T-helper 1 cell treated with Interleukin-12 subunit alpha and Interleukin-12 subunit beta and Interleukin-4 antibody, amounts not matched to agents 30 μg/mL and 1 μg/mL, for 36 hours (primary cell): Measurements from ENCODE around the gene MED9.
"Not testable (repeated sequence)": the region's sequence is repeated elsewhere in the genome, so short reads cannot be mapped to it uniquely, and the experiment has no call there.

Experiments
- H3K27ac Mint-ChIP-seq: one replicate; pipeline ENCODE4 v1.8.0; 2021; ENCODE audit warnings: mild to moderate bottlenecking, mixed read lengths
- H3K27me3 Mint-ChIP-seq: one replicate; pipeline ENCODE4 v1.8.0; 2021; ENCODE audit warnings: low read depth, mixed read lengths
- H3K36me3 Mint-ChIP-seq: one replicate; pipeline ENCODE4 v1.8.0; 2021; ENCODE audit warnings: low read depth, mixed read lengths
- H3K4me1 Mint-ChIP-seq: one replicate; pipeline ENCODE4 v1.8.0; 2021; ENCODE audit warnings: low read depth, mixed read lengths
- H3K4me3 Mint-ChIP-seq: one replicate; pipeline ENCODE4 v1.8.0; 2021; ENCODE audit warnings: mild to moderate bottlenecking, moderate library complexity, mixed read lengths
- H3K9me3 Mint-ChIP-seq: one replicate; pipeline ENCODE4 v1.8.0; 2021; ENCODE audit warnings: mixed read lengths

MED9 gene

GRCh38 chr17:17476865-17477467, at the start of gene MED9:
Gene MED9 (plus strand): TSS chr17:17477000. CDS start chr17:17477042, 42 bp downstream.
- peak within 1 kb of the TSS; percentile 86 for H3K4me3 Mint-ChIP-seq
- no peaks in the 10 kb centered on the region for H3K36me3 Mint-ChIP-seq
- peak within 1 kb of the TSS; percentile 87 for H3K27ac Mint-ChIP-seq
- no peaks in the 10 kb centered on the region for H3K9me3 Mint-ChIP-seq
- peaks cover 17% of the 10 kb centered on the region for H3K27me3 Mint-ChIP-seq
- peaks cover 29% of the 10 kb centered on the region for H3K4me1 Mint-ChIP-seq

DNA sequence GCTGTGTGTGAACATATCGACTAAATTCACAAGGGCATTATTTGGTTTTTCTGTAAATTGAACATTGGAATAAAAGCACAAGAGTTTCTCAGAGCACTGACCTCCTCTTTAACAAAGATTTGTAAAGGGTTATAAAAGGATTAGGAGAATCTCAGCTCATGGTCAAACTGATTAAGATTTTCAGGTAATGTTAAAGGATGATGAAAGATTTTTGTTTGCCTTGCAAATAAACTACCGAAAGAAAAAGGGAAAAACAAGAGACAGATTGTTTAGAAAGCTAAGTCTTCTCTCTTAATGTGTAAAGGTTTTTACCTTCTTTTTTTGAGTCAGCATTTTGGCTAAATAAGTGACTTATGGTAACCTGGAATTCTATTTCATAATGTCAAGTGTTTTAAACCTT, 47.6 kb upstream of the MED9 start:
- H3K4me1 Mint-ChIP-seq: no peaks in the 10 kb centered on the region
- H3K4me3 Mint-ChIP-seq: no peak overlapping the region
- H3K36me3 Mint-ChIP-seq: no peaks in the 10 kb centered on the region
- no peaks in the 10 kb centered on the region for H3K9me3 Mint-ChIP-seq
- H3K27me3 Mint-ChIP-seq: peaks cover 27% of the 10 kb centered on the region
- no peak overlapping the region for H3K27ac Mint-ChIP-seq

DNA sequence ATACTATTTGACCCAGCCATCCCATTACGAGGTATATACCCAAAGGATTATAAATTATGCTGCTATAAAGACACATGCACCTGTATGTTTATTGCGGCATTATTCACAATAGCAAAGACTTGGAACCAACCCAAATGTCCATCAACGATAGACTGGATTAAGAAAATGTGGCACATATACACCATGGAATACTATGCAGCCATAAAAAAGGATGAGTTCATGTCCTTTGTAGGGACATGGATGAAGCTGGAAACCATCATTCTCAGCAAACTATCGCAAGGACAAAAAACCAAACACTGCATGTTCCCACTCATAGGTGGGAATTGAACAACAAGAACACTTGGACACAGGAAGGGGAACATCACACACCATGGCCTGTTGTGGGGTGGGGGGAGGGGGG, 45.9 kb upstream of the MED9 start:
- H3K36me3 Mint-ChIP-seq, H3K4me1 Mint-ChIP-seq, H3K9me3 Mint-ChIP-seq, H3K4me3 Mint-ChIP-seq, H3K27ac Mint-ChIP-seq: not testable (repeated sequence)
- H3K27me3 Mint-ChIP-seq: peaks cover 34% of the 10 kb centered on the region

GRCh38 chr17:17431605-17432004, 45.2 kb upstream of the MED9 start:
- H3K27ac Mint-ChIP-seq: no peak overlapping the region
- peaks cover 34% of the 10 kb centered on the region for H3K27me3 Mint-ChIP-seq

GRCh38 chr17:17433000-17433703, 43.6 kb upstream of the MED9 start:
- H3K27me3 Mint-ChIP-seq: peaks cover 33% of the 10 kb centered on the region

More at GRCh38 chr17:17431605-17432004, 45.2 kb upstream of the MED9 start:
- no peaks in the 10 kb centered on the region for H3K4me1 Mint-ChIP-seq
- no peaks in the 10 kb centered on the region for H3K9me3 Mint-ChIP-seq
- no peak overlapping the region for H3K4me3 Mint-ChIP-seq
- no peaks in the 10 kb centered on the region for H3K36me3 Mint-ChIP-seq

GRCh38 chr17:17434477-17434876, 42.3 kb upstream of the MED9 start:
- Mint-ChIP-seq H3K36me3 (no peaks in the 10 kb centered on the region), H3K27ac (no peak overlapping the region), H3K4me1 (no peaks in the 10 kb centered on the region), H3K9me3 (no peaks in the 10 kb centered on the region), H3K27me3 (peaks cover 26% of the 10 kb centered on the region), H3K4me3 (no peak overlapping the region)

More at GRCh38 chr17:17433000-17433703, 43.6 kb upstream of the MED9 start:
- Mint-ChIP-seq H3K4me3 (no peak overlapping the region), H3K27ac (no peak overlapping the region), H3K36me3 (no peaks in the 10 kb centered on the region), H3K9me3 (no peaks in the 10 kb centered on the region), H3K4me1 (no peaks in the 10 kb centered on the region)

GRCh38 chr17:17435323-17435722, 41.5 kb upstream of the MED9 start:
- Mint-ChIP-seq H3K36me3 (no peaks in the 10 kb centered on the region), H3K27me3 (peaks cover 20% of the 10 kb centered on the region), H3K4me1 (peaks cover 3% of the 10 kb centered on the region), H3K27ac (no peak overlapping the region), H3K4me3 (no peak overlapping the region), H3K9me3 (no peaks in the 10 kb centered on the region)

DNA sequence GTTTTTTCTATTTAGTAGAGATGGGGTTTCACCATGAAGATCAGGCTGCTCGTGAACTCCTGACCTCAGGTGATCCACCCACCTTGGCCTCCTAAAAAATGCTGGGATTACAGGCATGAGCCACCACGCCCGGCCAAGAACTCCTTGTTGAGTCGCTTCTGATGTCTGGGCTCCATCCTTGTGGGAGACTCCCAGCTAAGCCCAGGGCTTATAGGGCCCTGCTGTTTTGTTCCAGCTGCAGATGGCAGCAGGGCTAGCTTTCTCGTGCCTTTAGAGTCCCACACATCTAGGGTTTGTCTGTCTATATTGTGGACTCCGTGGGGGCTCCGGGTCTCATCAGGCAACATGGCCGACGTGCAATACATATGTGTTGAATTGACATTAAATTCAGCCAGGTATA, 39.3 kb upstream of the MED9 start:
- no peak overlapping the region for H3K27ac Mint-ChIP-seq
- no peak overlapping the region for H3K4me3 Mint-ChIP-seq
- H3K36me3 Mint-ChIP-seq: no peaks in the 10 kb centered on the region
- H3K9me3 Mint-ChIP-seq: no peaks in the 10 kb centered on the region
- H3K4me1 Mint-ChIP-seq: peaks cover 3% of the 10 kb centered on the region
- peaks cover 14% of the 10 kb centered on the region for H3K27me3 Mint-ChIP-seq

GRCh38 chr17:17437893-17438292, 38.9 kb upstream of the MED9 start:
- H3K4me1 Mint-ChIP-seq: peaks cover 3% of the 10 kb centered on the region
- H3K36me3 Mint-ChIP-seq: no peaks in the 10 kb centered on the region
- peaks cover 11% of the 10 kb centered on the region for H3K27me3 Mint-ChIP-seq
- no peaks in the 10 kb centered on the region for H3K9me3 Mint-ChIP-seq
- H3K4me3 Mint-ChIP-seq: no peak overlapping the region
- H3K27ac Mint-ChIP-seq: no peak overlapping the region

DNA sequence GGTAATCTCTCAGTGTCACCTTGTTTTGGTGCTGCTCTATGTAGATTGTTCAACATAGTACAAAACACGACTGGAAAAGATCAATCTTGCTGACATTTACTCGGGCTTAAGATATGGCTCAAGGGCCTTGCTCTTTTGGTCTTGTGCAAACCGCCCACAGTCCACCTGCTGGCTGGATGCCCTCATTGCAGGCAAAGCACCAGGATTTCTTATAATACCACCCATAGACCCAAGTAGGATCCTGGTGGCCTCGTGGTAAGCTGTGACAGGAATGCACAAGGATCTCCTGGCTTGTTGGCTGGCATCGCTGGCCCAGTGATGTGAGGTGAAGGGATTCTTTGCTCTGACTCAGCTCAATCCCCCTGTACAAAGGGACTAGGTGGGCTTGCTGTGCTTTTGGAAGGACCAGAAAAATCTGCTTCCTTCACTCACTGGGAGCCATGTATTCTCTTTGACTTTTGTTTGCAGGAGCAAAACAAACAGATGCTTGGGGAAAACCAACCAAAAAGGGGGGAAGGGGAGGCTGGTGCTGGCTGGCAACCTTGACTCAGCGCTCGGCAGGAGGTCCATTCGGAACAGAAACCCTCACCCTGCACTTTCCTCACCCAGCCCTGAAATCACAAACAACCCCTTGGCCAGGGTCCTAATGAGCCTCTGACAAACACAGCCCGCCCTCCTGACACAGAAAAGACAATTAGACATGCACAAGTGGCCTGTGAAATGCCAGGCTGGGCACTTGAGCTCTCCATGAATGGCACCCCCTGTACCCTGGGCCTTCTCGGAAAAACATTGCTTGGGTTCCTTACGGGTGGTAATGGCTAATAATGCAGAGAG, 36.6 kb upstream of the MED9 start:
- Mint-ChIP-seq H3K9me3 (no peaks in the 10 kb centered on the region), H3K36me3 (no peaks in the 10 kb centered on the region), H3K27me3 (no peaks in the 10 kb centered on the region), H3K4me1 (peaks cover 3% of the 10 kb centered on the region), H3K4me3 (no peak overlapping the region), H3K27ac (no peak overlapping the region)

GRCh38 chr17:17440938-17441675, 35.7 kb upstream of the MED9 start:
- no peaks in the 10 kb centered on the region for H3K36me3 Mint-ChIP-seq
- H3K4me3 Mint-ChIP-seq: no peak overlapping the region
- peaks cover 3% of the 10 kb centered on the region for H3K4me1 Mint-ChIP-seq
- no peaks in the 10 kb centered on the region for H3K27me3 Mint-ChIP-seq
- no peaks in the 10 kb centered on the region for H3K9me3 Mint-ChIP-seq
- H3K27ac Mint-ChIP-seq: no peak overlapping the region

GRCh38 chr17:17443173-17443572, 33.6 kb upstream of the MED9 start:
- Mint-ChIP-seq H3K9me3 (no peaks in the 10 kb centered on the region), H3K36me3 (no peaks in the 10 kb centered on the region), H3K4me3 (no peak overlapping the region), H3K27me3 (no peaks in the 10 kb centered on the region), H3K27ac (peak overlapping the region; percentile 31), H3K4me1 (peaks cover 3% of the 10 kb centered on the region)

DNA sequence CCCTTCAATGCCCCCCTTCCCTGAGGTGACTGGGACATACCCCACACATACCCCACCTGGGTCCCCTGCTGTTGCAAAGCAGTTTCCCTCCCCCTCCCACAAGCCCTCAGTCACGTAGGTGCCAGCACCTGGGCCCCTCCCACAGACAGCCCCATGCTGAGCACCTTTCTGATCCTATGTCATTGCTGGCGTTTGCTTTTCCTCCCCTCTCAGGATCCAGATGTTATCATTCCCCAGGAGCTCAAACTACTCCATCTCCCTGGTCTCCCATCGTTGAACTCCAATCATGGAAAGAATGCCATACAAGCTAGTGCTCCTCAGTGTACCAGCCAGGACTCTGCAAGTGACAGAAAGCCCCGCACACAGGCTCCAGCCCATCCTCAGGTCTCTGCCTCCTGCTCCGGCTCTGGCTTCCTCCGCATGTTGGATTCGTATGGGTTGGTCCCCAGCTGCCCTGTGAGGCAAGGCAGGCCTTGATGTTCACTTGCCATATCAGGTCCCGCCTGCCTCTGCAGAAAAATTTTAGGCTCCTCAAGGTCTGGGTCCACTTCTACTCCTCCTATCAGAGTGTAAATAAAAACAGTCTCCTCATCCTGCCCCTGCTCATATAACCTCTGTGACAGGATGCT, 31.4 kb upstream of the MED9 start:
- Mint-ChIP-seq H3K4me1 (no peaks in the 10 kb centered on the region), H3K9me3 (no peaks in the 10 kb centered on the region), H3K4me3 (no peak overlapping the region), H3K27me3 (no peaks in the 10 kb centered on the region), H3K27ac (no peak overlapping the region), H3K36me3 (no peaks in the 10 kb centered on the region)
